Left colon (tissue), 2 donors: ENCODE results near the gene GIMAP5. TPM values are rescaled to one million over a fixed set of nuclear protein-coding genes. Genes with fewer than 3 reads are reported as not detected.
"Not testable (repeated sequence)": the region's sequence is repeated elsewhere in the genome, so short reads cannot be mapped to it uniquely, and the experiment has no call there.

ENCODE experiments used
- ATAC-seq: fragments of 200-7000 bp; cut with Tn5 transposase; one replicate; pipeline ENCODE4 v1.9.1; 2020; ENCODE audit warnings: mild to moderate bottlenecking, moderate library complexity
- DNase-seq, 2 donors: peaks; one replicate each; pipeline ENCODE4 v3.0.0-alpha.2; 2020
- intact Hi-C, 2 donors: fragments of 100-400 bp; cut with DNase I in 1 of 2; cut with micrococcal nuclease in 1 of 2; formaldehyde crosslinking; loops; one replicate each; pipeline versions ENCODE4 v1.11.2 to v1.14.0; 2022; cut with DNase I, micrococcal nuclease
- total RNA-seq, 2 donors: library from RNA; stranded (reverse); fragmentation: NEBNext Ultra II Directional; extraction: Animal tissue kit (Norgen Biotek cat#: 25700); gene quantifications; one replicate each; pipeline ENCODE4 v1.2.1, GENCODE V29; 2021
- donor health status: DM: no; HTN: no; CAD: no.
- donor health status: DM: yes; HTN: yes; CAD: no.

Gene GIMAP5
- total RNA-seq, 2 donors from 2014 or later, result 4.9 to 6.6 TPM

DNA sequence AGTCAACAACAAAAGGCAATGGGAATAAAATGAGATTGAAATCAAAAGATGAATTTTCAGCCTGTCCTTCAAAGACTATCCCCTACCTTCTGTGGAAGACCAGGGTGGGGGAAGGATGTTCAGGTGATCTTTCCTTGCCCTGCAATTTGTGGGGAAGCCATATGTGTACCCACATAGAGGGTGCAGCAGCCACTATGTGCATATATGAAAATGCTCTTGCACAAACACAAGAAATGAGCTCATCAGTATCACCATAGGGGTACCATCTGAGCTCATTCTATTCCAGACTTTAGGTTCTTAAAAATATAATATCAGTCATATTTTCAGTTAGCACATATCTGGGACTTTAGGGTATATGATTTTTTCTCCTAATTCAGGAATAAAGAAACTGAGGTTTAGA lies 17.7 kb downstream of the GIMAP5 start:
- DNase-seq (no peak), ATAC-seq (no peak)
- intact Hi-C loops, result loop anchor here in 1 of 2 donors (5.0 kb wide), 1 partner anchor 303 kb away; the partner anchor contains the start of gene GIMAP8

DNA sequence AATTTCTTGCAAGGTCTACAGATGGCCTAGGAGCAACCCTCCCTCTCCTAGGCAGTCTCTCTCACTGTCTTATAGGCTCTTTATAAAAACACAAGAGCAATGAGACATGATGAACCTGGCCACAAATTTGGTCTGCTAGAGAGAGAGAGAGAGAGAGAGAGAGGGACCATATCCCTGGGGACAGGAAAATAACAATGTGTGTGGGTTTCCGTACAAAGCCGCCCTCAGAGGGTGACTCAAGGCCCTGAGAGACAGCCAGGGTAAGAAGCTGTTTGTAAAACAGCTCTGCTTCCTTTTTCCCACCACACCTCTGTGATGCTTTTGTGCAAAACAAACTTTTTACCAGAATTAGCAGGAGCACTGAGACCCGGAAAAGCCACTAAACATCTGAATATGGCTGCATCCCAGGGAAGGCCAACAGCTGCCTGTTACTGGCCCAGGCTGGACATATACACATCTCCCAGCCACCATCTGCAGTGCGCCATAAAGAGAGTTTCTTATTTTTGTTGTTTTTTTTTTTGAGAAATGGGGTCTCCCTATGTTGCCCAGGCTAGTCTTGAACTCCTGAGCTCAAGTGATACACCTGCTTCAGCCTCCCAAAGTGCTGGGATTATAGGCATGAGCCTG lies 18.4 kb downstream of the GIMAP5 start:
- DNase-seq (no peak), ATAC-seq (no peak)
- intact Hi-C loops, result loop anchor here in 1 of 2 donors (5.0 kb wide), 1 partner anchor 303 kb away; the partner anchor contains the start of gene GIMAP8

DNA sequence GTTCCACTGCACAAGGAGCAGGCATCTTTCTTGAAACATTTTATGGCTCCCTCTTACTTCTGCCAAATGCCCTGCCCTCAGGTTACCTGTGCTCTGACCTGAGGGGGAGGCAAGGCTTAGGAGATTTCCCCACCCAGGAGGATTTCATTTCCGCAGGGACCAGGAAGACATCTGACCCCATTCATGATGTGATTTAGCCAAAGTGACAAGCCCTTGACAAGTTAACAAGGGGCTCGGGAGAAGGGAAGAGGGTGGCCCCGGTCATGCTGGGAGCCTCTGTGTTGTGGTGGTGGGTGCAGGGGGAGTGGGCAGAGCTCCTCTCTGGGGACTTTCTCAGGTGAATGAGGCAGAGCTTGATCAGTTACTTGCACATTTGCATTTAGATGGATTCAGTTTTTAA lies 18.9 kb downstream of the GIMAP5 start:
- intact Hi-C loops, result loop anchor here in 1 of 2 donors (5.0 kb wide), 1 partner anchor 304 kb away; the partner anchor contains the start of gene GIMAP8
- ATAC-seq (no peak), DNase-seq (no peak)

DNA sequence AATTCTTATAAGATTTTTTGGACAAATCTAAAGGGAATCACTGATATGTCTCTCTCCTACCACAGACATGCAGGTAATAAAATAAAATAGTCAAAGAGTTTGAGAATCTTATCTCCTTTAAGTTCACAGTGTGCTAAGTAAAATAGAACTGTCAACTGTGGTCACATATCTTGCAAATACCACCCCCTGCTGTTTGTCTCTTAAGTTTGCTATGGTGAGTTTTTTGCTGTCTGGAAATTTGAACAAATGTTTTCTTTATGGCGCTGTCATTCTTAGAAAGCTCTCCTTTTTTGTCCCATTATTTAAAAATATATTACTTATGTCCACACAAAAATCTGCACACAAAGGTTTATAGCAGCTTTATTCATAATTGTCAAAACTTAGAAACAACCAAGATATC lies 19.6 kb downstream of the GIMAP5 start:
- intact Hi-C loops, result loop anchor here in 1 of 2 donors (5.0 kb wide), 1 partner anchor 305 kb away; the partner anchor contains the start of gene GIMAP8
- peak; percentile 58 for ATAC-seq

DNA sequence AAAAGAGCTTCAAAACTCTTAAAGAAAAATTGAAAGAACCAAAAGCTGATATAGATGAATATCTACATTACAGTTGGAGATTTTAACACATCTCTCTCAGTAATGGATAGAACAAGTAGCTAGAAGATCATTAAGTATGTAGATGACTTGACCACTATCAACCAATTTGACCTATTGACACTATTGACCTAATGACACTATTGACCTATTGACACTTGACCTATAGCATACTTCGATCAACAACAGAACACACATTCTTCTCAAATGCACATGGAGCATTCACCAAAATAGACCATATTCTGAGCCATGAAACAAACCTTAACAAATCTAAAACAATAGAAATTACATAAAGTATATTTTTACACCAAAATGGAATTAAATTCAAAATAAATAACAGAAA lies 22.3 kb downstream of the GIMAP5 start:
- intact Hi-C loops, result loop anchor here in 1 of 2 donors (5.0 kb wide), 1 partner anchor 307 kb away; the partner anchor contains the start of gene GIMAP8
- DNase-seq (no peak), ATAC-seq (no peak)

More for the DNA sequence above, 19.6 kb downstream of the GIMAP5 start:
- no peak for DNase-seq

DNA sequence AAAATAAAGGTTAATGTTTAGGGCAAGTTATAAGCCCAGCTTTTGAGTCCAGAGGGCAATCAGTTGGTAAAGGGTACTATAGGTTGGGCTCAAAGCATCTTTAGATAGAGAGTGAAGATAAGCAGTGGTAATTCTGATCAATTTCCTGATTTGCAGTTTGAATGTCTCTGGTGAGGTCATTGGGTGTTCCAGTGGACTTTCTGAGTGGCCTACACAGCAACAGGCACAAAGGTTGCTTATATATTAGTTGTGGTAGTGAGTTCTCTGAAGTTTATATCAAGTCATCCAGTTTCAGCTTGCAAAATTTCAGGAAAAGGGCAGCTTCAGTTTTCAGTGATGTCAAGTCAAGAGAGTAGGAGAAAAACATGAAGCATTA lies 29.1 kb downstream of the GIMAP5 start:
- intact Hi-C loops, result no loop called here
- ATAC-seq (peak; percentile 91), DNase-seq (no peak)

DNA sequence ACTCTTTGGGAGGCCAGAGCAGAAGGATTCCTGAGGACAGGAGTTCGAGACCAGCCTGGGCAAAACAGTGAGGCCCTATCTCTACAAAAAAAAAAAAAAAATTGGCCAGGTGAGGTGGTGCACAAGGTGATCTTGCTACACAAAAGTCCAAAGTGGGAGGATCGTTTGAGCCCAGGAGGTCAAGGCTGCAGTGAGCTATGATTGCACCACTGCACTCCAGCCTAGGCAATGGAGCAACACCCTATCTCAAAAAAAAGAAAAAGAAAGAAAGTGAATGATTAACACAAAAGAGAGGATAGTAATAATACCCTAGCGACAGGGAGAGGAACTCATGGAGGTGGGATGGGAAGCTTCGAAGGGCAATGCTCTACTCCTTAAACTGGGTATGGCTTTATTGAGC lies 32.5 kb downstream of the GIMAP5 start:
- ATAC-seq, result no peak
- intact Hi-C loops, result no loop called here
- DNase-seq, result no peak

DNA sequence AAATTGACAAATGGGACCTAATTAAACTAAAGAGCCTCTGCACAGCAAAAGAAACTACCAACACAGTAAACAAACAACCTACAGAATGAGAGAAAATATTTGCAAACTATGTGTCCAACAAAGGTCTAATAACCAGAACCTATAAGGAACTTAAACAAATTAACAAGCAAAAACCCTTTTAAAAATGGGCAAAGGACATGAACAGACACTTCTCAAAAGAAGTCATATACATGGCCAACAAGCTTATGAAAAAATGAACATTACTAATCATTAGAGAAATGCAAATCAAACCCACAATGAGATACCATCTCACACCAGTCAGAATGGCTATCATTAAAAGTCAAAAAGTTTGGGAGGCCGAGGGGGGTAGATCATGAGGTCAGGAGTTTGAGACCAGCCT lies 36.9 kb downstream of the GIMAP5 start:
- intact Hi-C loops, ATAC-seq, DNase-seq: not testable (repeated sequence)

DNA sequence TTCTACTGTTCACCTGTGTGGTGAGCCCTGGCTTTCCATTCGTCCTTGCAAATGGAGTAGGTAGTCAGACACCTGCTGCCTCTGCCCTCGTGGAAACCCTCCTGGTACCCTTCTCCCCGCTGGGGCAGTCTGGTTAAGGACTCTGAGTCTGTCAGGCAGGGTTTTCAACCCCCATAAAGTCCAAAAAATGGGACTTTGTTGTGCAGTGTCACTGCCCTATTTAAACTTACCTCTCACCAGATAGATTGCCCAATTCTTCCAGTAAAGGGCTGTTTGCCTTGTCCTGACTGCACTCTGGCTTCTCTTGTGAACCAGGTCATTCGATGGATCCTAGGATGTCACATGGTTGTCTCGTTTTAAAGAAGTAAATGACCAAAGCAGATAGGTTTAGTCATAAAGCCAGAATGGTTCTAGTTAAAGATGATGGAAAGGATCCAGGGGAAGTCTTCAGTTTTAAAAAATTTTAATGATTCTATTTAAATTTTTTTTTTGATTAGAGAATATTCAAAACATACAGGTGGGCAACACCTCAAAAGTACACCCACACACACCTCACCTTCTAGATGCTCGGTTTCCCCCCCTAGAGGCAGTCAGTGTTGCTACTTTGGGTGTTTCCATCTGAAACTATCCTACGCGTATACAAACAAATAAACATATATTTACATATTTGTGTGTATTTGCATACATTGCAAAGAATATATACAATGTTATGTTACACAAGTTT lies 41.0 kb downstream of the GIMAP5 start:
- DNase-seq (no peak), ATAC-seq (peak; percentile 11)
- intact Hi-C loops, result no loop called here

DNA sequence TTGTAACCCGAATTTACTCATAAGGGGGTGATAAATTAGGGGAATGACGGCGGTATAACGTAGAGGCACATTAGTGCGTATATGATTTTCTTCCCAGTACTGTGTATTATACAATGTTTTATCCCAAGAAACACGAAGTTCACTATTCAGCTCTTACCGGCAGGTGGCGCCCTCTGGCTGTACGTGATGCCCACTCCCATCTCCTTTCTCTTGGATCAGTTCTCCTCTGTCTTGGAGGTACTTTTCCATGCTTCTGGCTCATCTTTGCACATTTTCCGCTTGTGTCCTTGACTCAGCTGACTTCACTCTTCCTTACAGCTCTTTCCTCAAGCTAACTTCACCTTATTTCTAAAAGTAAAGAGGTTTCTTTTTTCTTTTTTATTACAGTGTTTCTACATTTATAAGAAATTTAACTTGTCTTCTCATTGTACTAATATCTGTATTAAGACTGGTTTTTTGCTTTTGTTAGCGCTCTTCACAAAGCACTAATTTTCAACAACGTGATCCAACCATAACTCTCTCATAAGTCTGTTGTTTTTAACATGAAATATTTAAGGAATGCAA lies 41.6 kb downstream of the GIMAP5 start:
- ATAC-seq (peak; percentile 85), DNase-seq (peak; percentile 73 to 94)
- intact Hi-C loops, result no loop called here

DNA sequence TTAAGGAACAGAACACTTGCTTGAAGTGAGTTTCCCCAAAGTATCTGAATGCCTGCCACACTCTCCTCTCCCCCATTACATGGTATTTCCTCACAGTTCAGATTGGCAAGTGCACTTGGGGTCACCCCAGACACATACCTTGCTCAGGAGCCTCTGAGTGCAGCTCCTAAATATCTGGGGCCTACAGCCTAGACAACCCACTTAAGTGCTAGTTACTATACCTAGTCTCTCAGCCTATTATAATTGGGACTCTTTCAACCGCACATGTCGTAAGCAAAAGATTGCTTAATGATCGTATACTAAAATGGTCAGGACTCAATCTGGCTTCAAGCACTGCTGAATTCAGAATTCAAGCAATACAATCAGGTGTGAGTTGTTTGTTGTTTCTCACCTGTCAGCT lies 43.1 kb downstream of the GIMAP5 start:
- ATAC-seq (no peak), DNase-seq (no peak)
- intact Hi-C loops, result loop anchor here in 1 of 2 donors (10.0 kb wide), 1 partner anchor 205 kb away; no protein-coding TSS in a partner anchor

DNA sequence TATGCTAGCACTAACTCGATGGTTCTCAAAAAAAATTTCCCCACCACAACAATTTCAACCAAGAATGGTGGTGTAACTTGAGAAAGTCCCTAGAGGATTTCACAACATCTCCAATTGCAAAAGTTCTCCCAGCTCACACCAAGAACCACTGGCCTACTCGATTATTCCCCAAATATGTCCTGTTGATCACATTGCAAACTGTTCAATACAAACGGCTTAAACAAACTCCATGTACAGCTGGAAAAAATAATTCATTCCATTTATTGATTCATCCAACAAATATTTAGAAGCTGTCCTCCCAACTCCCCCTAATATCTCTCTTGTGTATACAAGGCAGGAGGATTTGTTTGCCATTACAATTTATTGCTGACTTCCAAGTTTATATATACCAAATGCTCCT lies 43.9 kb downstream of the GIMAP5 start:
- ATAC-seq (no peak), DNase-seq (no peak)
- intact Hi-C loops, result loop anchor here in 1 of 2 donors (10.0 kb wide), 1 partner anchor 204 kb away; no protein-coding TSS in a partner anchor

DNA sequence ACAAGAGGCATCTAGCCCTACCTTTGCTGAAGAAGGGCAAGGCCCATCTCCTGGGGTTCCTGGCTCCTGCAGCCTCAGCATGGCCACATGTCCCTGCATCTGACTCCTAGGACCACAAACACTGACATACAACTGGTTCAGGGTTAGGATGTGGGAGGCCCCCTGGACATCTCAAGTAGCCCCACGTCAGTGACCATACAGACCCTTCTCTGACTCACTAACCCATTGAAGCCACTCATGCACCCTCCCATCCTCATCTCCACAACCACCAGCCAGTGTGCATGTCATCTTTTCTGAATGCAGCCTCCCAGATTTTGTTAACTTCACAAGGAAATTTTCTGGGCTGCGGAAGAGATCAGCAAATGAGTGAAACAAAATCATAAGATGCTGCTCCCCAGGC lies 44.7 kb downstream of the GIMAP5 start:
- intact Hi-C loops, result loop anchor here in 1 of 2 donors (10.0 kb wide), 1 partner anchor 203 kb away; no protein-coding TSS in a partner anchor
- DNase-seq, result no peak
- ATAC-seq, result no peak

DNA sequence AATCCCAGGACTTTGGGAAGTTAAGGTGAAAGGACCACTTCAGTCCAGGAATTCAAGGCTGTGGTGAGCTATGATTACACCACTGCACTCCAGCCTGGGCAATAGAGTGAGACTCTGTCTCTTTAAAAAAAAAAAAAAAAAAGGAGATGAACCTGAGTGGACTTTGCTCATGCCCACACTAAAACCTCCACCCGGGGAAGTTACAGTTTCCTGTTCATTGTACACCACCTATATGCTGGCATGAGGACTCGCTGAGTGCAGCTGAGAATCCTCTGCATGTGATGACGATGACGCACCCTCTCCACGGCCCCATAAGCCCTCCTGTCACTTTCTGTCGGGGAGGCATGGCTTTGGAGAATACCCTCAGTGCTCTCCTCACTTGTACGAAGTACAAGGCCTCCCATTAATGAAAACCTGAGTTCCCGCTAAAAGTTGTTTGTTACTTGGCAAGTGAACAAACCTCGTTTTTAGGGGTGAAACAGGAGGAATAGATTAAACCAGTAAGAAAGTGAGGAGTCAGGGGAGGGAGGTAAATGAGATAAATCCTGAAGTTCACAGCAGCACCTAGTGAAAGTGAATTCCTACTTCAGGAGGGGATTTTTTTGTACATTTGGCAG lies 47.0 kb downstream of the GIMAP5 start:
- ATAC-seq (peak; percentile 90), DNase-seq (peak; percentile 69 to 86)
- intact Hi-C loops, result loop anchor here in 1 of 2 donors (10.0 kb wide), 1 partner anchor 201 kb away; no protein-coding TSS in a partner anchor

DNA sequence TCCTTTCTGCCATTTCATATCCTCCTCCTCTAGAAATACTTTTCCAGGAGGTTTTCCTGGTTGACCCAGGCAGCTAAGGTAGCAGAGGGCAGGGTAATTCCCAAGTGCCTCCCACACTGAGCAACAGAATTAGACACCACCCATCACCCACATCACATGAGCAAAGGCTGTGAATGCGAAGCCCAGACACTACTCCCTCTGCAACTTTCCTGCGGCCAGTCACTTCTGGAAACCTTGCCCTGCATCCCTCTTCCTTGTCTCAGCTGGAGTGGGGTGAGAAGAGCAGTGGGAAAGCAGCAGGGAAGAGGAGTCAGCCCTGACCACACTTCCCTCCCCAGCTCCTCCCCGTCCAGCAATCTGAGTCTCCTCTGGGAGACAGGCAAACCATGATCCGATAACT lies 47.7 kb downstream of the GIMAP5 start:
- ATAC-seq, result peak; percentile 83
- intact Hi-C loops, result loop anchor here in 1 of 2 donors (10.0 kb wide), 1 partner anchor 200 kb away; no protein-coding TSS in a partner anchor
- DNase-seq, result peak; percentile 59 to 81

DNA sequence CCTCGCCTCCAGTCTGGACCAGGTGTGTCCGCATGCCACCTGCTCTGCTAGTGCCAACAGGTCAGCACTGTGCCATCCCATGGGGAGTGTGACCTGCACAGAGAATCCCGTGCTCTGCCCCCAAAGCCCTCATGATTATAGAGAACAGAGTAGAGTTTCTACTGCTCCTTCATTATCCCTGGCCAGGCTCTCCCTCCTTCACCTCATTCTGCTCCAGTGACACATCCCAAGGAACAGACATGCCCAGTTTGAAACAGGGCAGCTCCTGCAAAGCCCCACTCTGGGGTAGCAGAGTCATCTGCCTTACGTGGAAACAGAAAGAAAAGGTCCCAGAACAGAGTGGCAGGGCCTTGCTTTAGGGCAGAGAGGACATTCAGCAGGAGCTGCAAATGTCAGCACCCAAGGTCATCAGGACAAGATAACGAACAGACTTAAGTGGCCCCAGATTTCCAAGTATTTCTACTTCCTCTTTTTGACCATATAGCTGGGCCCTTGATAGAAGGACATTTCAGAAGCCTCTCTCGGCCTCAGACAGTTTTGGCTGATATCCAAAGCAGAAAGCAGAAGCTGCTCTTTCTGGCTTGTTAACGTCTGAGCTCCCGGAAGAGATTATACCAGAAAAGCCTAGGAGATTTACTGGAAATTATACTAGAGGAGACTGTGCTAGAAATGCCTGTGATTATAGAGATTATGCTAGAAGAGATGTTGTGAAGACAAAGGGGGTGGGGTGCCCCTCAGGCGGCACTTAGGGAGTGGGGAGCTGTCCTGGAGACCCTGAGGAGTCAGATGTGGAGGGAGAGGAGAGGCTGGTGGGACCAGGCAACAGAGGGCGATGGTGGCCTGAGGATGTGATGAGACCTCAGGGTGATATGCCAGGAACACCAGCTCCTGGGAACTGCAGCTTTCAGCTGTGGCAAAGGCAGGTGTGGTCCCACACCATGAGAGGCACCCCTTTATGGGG lies 50.4 kb downstream of the GIMAP5 start:
- intact Hi-C loops, result loop anchor here in 1 of 2 donors (10.0 kb wide), 1 partner anchor 197 kb away; no protein-coding TSS in a partner anchor
- ATAC-seq (peak; percentile 1), DNase-seq (peak; percentile 43 to 45)

DNA sequence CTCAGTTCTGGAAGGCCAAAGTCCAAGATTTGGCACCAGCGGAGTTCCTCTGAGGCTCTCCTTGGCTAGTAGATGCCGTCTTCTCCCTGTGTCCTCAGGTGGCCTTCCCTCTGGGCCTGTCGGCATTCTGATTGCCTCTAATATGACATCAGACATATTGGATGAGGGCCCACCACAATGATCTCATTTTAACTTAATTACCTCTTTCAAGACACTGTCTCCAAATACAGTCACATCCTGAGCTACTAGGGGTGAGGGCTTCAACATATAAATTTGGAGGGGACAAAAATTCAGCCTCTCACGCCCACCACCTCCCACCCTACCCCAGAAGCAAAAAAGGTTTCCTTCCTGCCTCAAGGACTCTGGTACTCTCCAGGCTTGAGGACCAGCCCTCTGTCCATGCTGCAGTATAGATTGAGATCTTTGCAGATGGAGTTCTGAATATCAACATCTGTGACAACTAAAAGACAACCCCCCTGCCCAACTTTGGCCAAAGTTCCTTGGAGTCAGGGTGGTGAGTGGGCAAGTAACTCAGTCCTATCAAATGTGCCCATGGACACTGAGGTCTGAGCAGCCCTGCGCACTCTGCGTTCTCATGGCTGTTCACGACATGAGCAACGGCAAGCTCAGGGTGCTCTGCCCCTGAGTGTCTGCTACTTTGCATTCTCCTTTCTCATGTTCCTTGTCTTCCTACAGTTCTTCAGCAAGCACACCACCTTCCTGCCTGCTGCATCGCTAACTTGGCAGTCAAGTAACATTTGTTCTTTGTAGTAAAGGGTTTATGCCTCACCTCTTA lies 51.5 kb downstream of the GIMAP5 start:
- intact Hi-C loops, result loop anchor here in 1 of 2 donors (10.0 kb wide), 1 partner anchor 196 kb away; no protein-coding TSS in a partner anchor
- ATAC-seq (no peak), DNase-seq (peak in 1 of 2 donors; percentile 59)
